T-helper 2 cell treated with Interferon-gamma antibody and Interleukin-4, amounts not matched to agents 100 ng/mL and 5 ng/mL, for 36 hours (primary cell): ENCODE results near the gene TMEM272. TPM values are rescaled to one million over a fixed set of nuclear protein-coding genes. Genes with fewer than 3 reads are reported as not detected.

Experiments
- intact Hi-C: fragments of 100-400 bp; cut with micrococcal nuclease; formaldehyde crosslinking; loops from one replicate; pipeline ENCODE4 v1.15.1; 2023
- total RNA-seq: library from RNA; stranded (reverse); gene quantifications from 2 replicates; pipeline ENCODE4 v1.2.3, GENCODE V29; 2022

TMEM272 gene
- total RNA-seq, 1 donor from 2014 or later, result not detected

DNA sequence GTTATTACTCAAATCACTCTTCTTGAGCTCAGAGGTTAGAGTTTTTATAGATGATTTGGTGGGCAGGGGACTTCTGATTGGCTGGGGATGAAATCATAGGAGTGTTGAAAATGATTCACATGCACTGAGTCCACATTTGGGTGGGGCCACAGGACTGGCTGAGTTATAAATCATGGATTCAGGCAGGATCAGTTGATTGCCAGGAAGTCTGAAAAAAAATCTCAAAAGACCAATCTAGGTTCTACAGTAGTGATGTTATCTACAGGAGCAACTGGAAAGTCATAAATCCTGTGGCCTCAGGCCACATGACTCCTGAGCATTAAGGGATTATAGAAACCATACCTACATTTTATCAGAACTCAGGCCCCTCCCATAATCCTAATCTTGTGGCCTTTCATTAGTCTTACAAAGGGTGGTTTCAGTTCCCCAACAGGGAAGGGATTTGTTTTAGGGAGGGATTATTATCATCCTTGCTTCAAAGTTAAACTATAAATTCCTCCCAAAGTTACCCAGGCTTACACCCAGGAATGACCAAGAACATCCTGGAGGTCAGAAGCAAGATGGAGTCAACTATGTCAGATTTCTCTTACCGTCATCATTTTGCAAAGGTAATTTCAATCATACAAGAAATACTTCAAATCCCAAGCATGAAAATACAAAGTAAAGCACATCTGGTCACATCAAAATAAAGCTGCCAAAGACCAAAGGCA is 11.2 kb upstream of the TMEM272 start:
- intact Hi-C loops, result no loop called here

DNA sequence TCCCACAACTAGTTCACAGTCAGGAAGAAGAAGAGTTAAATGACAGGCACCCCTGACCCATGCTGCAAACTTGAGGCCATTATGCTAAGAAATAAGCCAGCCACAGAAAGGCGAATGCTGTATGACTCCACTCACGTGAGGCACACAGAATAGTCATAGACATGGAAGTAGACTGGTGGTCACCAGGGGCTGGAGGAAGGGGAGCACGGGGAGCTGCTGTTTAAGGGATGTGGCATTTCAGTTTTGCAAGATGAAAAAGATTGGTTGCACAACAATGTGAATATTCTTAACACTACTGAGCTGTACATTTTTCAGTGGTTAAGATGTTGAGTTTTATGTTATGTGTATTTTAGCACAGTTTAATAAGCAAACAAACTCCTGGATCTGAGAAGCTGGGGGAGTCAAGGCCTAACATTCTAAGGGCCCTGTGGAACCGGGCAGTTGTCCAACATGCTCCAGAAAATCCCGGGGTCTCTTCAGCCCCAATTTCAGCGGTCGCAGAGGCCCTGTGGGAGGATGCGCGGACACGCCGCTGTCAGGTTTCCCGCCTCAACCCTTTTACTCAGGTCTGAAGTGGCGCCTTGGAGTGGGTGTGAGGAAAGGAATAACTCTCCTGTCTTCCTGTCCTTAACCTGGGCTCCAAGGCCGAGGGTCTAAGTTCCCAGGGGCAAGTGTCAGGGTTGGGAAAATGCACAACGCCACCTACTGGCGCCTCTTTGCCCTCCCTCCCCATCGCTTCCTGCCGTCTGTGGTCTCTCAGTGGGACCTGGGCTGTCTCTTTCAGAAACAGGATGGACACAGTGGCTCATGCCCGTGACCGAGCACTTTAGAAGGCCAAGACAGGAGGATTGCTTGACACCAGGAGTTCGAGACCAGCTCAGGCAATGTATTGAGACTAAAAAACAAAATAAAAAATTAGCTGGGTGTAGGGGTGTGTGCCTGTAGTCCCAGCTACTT is 4.4 kb upstream of the TMEM272 start:
- intact Hi-C loops, result loop anchor here (1.0 kb wide), 2 partner anchors 34 to 278 kb away; no protein-coding TSS in a partner anchor

DNA sequence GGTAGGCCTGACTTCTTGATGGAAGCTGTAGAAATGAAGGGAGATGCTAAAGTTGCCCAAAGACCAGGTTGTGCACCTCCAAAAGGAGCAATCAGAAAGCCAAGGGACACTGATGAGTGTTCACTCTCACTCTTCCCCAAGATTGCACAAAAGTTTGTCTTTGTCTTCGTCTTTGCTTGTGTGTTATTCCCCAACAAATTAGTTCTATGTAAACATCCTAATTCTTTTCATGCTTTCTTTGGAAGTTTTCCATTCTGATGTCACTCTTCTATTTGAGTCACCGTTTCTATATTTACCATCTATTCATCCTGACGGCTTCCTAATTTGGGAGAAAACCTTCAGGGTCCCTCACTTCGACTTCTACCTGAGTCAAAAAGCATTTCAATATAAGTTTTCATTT is 3.7 kb upstream of the TMEM272 start:
- intact Hi-C loops, result loop anchor here (1.0 kb wide), 2 partner anchors 33 to 279 kb away; no protein-coding TSS in a partner anchor

DNA sequence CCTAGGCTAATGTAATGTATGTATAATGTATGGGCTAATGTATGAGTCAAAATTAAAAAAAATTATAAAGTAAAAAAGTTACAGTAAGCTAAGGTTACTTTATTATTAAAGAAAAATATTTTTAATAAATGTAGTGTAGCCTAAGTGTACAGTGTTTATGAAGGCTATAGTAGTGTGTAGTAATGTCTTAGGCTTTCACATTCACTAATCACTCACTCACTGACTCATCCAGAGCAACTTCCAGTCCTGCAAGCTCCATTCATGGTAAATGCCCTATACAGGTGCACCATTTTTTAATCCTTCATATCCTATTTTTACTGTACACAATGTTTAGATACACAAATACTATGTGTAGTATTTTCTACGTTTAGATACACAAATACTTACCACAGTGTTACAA is 1.8 kb upstream of the TMEM272 start:
- intact Hi-C loops, result no loop called here

DNA sequence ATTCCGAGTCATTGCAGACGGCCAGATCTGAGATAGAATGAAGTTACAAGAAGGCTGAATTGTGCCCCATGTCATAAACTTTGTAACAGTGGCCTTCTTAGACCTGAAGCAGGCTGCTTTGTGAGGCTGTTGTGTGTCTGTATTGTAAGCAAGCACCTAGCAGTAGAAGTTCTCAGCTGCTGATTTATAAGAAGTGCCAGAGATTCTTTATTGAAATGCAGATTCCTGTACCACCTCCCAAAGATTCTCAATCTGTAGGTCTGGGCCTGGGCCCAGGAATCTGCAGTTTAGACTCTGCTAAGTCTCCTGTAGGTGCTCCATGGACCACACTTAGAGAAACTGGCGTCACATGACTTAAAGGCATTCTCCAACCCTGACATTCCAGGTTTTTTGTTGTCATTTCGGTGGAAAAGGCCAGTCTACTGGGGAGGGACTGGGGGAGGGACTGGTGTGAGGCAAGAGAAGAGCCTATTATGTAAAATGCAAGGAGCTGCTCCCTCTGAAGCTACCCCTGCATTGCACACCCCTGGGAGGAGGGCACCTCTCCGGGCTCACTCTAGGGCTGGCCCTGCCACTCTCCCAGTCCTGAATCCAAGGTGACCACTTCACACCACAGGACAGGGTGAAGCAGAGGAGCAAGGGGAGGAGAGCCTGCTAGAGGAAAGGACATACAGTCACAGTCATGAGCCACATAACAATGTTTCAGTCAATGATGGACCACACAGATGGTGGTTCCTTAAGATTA is 769 bp upstream of the TMEM272 start:
- intact Hi-C loops, result loop anchor here (1.0 kb wide), 2 partner anchors 30 to 282 kb away; no protein-coding TSS in a partner anchor

DNA sequence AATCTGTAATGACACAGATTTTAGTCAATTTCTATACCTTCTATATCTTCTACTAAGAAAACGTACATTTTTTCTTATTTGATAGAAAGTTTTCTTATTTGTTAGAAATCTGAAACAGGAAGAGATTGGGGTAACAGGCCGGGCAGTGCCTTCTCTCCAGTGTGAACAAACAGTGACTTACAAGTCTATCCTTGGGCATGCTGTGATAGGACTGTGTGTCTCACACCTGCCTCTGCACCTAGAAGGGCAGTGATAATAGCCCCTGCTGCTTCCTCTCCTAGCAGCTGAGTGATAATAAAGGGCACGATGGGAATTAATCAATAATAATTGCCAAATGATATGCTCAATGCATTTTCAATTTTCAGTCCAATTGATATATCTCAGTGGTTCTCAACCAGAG is 1.4 kb downstream of the TMEM272 start:
- intact Hi-C loops, result no loop called here

DNA sequence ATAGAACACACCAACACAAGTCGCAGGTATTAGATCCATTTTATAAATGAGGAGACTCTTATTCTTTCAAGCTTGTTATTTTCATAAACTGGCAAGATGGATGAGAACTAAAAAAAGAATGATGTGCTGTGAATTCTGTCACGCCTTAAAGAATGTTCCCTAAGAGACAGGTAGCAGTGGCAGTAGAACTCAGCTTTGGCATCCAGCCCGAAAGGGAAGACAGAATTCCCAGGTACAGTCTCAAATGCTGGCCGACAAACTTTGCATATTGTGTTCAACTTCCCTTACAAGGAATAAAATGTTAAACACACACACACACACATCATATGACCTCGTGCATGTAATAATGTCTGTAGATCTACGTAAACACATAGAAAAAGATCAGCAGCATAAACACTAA is 3.2 kb downstream of the TMEM272 start:
- intact Hi-C loops, result no loop called here

DNA sequence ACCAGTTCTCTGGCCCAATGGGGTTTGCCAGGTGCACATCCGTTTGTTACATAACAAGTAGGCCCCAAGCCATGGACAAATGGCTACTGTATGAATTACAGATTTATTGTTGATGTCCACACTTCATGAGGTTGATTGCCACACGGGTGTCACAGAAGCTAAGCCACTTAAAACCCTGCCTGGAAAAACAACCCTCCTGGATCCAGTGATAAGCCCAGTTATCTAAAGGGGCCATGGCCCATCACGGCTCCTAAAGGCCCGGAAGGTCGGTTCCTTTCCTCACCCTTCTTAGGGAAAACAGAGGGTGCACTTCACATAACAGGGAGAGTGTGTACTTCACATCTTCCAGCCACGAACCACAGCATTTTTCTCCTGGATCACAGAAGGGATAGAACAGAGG is 4.1 kb downstream of the TMEM272 start:
- intact Hi-C loops, result no loop called here

DNA sequence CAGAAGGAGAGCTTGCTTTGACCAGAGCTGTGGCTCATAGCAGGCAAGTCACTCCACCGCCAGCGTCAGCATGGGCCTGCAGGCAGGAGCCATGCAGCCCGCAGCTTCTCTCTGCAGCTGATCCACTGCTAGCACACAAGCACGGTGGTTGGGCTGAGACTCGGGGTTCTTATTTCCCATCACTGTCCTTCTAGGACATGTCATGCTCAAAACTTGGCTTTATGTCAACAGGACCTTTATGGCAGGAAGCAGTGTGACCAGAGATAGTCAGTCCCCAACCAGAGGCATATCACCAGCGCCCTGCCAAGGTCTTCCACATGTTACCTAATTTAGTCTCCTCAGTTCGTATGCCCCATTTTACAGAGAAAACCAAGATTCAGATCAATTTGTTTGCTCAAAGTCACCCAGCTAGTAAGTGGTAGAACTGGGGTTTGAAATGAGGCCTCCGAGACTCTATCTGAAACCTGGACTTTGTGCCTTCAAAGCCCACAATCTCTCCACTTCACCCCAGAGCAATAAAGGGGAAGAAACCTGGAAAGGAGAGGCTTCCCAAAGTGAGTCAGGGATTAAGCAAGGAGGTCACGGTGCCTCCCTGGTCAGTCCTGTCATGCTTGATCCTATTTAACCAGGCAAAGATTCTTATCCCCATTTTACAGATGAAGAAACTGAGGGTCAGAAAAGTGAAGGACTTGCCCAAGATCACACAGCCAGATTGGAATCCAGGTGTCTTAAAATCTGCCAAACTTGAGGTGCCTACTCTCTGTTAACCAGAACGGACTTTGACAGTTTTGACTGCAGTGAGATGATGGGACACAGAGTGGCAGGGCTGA is 5.1 kb downstream of the TMEM272 start:
- intact Hi-C loops, result no loop called here

DNA sequence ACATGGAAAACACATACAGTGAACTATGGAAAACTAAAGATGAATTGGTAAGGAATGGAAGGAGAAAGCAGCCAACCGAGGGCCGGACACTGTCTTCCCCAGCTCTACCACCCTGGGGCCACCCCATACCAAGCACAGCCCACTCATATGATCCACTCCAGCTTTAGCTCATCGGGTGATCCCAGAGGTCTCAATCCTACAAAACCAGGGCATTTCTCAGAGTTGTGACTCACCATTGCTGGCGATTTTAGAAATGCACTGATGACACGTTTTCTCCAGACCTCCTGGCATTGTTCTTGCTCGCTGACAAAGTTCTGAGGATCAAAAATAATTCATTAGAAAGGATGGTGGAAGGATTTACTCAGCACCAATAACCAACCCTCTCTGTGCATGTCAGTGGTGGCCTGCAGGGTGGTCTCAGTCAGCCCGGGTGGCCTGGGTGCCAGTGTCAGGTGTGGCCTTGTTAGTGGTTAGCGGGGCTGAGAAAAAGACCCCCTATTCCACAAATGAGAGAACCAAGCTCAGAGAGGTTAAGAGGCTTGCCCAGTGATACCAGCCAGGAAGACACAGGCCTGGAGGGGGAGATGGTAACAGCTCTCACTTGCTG is 6.6 kb downstream of the TMEM272 start:
- intact Hi-C loops, result no loop called here

DNA sequence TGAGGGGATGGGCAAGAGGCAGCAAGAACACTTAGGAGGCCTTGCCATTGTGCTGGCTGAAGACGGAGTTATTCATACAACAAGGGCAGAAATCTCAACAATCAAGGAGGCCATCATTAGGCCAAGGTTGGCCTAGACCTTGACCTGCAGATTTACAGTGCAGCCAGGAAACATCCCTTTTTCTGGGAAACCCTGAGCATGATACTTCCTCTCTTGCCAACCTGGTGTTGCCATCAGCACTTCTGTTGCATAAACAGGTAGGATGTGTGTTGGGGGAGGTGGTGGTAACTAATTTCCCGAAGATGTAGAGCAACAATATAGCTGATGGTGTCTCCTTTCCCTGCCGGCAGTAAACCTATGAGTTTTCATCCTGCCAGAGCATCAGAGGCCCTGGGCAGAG is 8.0 kb downstream of the TMEM272 start:
- intact Hi-C loops, result no loop called here

DNA sequence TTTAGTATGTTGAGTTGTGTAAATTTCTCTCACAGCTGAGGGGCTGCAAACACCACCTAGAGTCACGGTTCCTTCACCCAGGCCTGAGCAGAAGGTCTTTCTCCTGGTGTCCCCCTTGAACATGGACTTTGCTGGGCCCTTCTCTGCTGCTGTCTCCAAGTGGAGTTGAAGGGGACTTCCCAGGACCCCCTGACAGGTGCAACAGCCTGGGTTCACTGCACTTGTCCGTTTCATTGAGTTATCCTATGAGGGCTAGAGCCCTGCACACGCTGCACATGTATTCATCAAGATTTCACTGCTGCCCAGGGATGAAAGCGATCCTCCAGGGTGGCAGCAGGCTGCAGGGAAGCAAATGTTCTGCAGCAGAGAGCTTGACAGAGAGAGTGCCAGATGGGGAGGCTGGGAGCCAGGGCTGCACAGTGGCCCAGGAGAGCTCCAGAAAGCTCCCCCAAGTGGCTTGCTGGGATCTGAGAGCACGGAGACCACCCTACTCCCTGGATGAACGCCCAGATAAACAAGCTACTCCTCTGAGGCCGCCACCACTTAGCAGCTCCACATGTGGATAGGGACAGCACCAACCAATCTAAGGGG is 10.3 kb downstream of the TMEM272 start:
- intact Hi-C loops, result no loop called here

DNA sequence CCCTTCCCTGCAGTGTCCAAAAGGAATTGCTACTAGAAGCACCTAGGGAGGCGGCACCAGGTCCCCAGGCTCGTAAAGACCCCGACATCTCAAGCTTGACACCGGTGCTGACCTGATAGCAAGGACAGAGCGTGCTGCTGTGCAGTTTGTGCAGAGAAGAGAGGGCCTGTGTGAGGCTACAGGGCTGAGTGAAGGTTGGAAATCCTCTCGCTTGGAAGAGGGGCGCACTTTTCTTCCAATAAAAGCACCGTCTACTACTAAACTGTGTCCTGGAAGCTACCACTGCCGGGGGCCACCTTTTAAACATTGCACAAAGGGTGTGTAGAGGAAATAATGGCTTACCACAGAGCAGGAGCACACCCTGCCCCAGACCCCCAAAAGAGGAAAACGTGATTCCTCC is 11.0 kb downstream of the TMEM272 start:
- intact Hi-C loops, result no loop called here

DNA sequence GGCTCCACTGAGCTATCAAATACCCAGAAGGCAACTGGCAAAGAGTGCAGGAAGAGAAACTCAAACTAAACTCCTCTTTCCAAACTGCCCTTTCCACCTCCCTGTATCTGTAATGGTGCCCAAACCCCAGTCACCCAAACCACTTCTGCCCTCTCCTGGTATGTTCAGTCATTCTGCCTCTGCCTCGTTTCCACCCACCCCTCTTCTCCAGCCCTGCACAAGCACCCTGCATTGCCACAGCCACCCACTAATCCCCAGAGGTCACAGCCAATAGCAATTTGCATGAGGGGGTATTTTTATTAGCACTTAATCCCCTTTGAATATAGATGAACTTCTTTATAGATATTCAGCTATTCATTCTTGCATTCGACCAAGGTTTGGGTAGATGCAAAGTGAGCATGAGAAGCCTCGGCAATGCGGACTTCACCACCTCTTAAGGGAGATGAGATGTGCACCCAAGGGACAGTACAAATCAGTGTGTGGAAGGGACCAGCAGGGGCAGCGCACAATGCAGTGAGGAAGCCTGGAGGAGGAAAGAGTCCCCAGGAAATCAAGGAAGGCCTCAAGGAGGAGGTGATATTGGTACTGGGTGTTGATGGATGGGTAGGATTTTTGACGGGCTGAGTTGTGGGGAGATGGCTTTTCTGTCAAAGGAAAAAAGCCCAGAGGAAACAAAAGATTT is 12.4 kb downstream of the TMEM272 start:
- intact Hi-C loops, result loop anchor here (1.0 kb wide), 2 partner anchors 17 to 381 kb away; no protein-coding TSS in a partner anchor

DNA sequence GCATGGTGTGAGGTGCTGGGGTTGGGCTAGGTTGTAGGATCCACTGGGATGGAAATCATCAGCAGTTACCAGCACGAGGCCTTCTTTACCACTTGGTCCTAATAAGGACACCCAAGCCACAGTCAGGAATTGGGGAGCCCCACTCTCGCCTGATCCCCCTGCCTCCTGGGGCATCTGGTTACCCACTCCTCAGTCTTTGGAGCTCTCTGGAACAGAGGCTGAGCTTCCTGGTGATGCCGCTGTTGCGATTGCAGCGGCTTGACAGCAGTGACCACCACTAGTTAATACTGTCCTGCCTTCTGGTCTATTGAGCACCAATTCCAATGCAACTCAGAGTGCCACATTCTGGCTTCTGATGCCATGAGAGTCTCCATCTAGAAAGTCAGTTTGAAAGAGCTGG is 13.5 kb downstream of the TMEM272 start:
- intact Hi-C loops, result no loop called here

DNA sequence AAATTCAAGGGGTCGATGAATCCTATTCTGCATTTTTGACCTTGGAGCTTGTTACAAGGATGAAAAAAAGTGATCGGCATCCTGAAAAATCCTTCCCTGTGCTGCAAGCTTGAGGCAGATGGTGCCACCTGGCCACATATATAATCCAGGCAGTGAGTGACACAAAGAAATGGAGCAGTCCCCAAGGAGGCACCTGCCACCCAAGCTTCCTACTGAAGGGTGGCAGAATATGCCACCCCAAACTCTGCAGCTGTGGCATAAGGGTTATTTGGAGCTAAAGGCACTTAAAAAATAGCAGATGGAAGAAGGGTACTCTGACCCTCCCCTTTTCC is 15.4 kb downstream of the TMEM272 start:
- intact Hi-C loops, result loop anchor here (5.0 kb wide), 1 partner anchor 298 kb away; the partner anchor contains the start of gene NEK5

DNA sequence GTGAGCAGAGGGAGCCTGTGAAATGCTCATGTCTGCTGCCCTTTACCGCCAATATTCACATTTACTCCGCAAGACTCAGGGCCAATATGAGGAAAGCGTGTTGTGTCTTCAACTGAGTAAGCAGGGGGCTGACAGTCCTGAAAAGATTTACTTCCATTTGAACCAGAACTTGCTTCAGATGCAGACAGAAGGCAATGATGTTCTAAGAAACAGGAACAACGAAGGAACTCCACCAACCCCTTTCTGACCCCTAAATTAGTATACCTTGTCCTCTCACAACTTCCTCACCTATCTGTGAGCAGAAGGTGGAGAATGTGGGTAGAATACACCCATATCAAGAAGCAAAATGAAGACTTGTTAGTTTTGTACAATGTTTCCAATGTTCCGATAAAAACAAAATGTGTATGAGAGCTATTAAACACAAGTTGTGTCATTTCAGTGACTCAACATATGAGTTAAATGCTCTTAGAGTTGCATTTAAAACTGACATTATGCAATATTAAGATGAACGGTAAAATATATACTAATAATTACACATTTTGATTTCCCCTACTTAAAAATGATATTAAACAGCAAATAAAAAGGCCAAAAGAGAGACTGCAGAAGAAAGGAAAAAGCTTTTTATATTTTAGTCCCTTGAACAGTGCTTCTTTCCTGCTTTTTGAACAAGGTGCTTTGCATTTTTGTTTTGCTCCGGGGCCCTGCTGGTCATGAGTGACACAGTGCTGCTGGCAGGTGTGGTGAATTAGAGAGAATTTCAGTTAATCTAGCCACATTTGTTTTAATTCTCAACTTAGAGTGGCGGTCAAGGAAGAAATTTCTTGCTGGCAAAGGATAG is 16.0 kb downstream of the TMEM272 start:
- intact Hi-C loops, result loop anchor here (5.0 kb wide), 1 partner anchor 298 kb away; the partner anchor contains the start of gene NEK5

DNA sequence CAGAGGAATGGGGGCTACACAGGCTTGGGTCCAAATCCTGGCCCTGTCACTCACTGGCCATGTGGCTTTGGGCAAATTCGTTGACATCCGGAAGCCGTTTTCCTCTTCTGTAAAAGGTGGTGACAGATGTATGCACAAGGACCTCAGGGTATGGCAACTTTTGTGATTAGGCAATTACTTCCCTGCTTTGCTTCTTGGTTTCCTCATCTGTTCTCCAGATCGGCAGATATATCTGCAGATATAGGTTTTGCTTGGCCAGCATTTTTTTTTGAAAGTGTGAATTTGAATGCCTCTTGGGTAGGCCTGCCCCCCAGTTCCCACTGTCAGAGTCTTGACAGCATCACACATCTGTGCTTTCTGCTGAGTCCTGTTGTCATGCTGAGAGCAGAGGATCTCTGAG is 17.7 kb downstream of the TMEM272 start:
- intact Hi-C loops, result loop anchor here (5.0 kb wide), 1 partner anchor 300 kb away; the partner anchor contains the start of gene NEK5
